HCEC 1CT (cell line): ENCODE data around the gene PLCL1.
"Not testable (repeated sequence)": the region's sequence is repeated elsewhere in the genome, so short reads cannot be mapped to it uniquely, and the experiment has no call there.

Experiments
- DNase-seq: peaks from one replicate; pipeline ENCODE4 v3.0.0-alpha.2; 2017

The PLCL1 gene

DNA sequence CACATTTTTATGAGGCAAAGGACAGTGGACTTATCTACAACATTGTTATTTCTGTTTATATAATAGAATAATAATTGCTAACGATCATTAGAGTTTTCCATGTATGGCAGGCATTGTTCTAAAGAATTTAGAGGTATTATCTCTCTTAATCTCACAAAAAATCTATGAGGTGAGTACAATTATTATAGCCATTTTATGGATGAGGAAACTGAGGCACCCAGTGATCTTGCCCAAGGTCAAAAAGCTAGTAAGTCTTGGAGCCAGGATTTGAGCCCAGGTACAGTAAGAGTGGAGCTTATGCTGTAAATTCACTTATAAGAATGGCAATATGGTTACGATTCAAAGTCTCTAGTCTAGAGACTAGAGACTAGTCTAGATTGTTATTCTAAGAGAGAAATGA, 331.7 kb downstream of the PLCL1 start:
- DNase-seq, result no peak

DNA sequence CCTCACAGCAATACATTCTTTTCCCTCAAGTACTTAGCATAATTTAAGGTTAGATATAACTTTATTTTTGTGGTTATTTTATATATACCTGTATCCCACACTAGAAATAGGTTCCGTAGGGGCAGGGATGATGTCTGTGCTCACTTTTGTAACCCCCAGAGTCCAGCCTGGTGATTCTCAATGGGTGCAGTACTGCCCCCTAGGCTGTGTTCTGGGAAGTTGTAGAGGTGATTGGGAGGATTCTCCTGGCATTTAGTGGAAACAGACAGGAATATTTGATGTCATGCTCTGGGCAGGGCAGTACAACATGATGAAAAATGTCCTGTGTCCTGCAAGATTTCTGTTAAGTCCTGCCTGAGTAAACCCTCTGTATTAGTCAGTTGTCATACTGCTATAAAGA, 333.3 kb downstream of the PLCL1 start:
- no peak for DNase-seq

DNA sequence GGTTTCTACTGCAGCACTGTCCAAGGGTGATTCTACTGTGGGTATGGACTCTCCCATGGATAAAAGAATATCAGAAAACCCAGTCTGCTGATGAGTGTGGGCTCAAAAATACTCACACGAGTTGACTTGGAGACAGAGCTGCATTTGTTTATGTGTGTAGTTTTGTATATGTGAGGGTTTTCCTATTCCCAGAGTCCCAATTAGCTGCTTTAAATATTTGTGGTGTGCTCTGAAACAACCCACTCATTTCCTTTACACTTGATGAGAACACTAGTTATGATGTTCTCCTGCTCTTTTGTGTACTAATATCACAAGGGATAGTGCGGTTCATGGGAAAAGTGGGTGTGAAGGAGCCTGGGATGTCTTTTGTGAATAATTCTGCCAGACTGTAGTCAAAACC, 337.3 kb downstream of the PLCL1 start:
- DNase-seq, result no peak

DNA sequence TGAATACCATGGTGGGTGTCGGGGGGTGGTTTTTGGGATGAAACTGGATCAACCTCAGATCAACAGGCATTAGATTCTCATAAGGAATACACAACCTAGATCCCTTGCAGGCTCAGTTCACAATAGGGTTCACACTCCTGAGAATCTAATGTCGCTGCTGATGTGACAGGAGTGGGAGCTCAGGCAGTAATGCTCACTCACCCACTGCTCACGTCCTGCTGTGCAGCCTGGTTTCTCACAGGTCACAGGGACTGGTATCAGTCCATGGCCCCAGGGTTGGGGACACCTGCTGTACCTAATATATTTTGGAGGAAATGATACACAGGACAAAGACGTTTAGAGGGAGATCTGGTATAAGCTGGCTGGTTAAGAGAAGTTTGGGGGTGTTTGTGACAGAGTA, 338.8 kb downstream of the PLCL1 start:
- no peak for DNase-seq

DNA sequence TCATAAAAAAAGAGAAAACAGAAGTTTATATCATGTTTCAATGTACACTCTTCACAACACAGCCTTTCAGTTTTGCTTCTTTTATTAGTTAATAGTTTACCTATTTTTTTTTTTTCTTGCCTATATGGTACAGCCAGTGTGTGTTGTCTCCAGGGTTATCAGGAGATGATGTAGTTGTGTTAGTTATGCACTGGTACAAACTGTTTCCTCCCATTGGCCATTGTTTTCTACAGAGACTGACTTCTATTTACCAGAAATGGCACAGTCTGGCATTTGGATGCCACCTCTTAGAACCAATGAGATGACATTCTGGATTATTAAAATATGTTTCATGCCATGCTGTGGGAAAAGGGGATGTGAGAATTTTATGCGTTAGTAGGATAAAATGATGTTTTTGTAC, 339.4 kb downstream of the PLCL1 start:
- DNase-seq, result no peak

DNA sequence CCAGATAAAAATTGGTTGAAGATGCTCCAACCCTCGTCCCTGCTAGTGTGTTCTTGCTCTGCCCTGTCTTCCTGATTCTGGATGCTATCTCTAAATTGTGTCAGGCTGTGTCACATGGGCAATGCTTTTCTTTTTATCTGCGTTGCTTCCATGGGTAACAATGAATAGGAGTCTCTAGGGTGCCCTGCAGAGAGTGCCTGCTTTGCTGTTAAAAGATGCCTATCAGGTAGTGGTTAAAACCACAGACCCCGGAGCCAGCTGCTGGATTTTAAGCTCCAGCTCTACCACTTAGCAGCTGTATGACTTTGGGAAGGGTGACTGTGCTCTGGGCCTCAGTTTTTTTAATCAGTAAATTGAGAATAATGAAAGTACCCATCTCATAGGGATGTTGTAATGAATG, 340.3 kb downstream of the PLCL1 start:
- DNase-seq, result no peak

DNA sequence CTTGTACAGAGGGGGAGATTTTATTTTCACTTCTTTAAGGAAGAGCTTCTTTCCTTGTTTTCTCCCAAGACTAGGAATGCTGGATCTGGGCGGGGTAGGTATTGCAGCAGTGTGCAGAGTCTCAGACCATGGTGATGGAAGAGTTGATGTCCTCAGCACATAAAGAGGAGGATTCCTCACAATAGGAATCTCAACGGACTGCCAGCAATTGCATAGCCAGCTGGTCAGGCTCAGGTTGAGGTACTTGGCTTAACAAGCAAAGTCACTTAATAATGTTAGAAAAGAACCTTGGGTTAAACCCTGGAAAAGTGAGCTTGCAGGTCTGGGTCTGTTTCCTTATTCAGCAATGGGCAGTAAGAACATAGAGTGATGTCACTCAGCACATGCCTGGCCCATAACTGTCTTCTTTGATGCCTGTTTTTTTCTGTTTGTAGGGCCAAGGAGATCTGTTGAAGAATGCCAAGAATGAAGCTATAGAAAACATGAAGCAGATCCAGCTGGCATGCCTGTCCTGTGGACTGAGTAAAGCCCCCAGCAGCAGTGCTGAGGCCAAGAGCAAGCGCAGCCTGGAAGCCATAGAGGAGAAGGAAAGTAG, 342.1 kb downstream of the PLCL1 start:
- no peak for DNase-seq

DNA sequence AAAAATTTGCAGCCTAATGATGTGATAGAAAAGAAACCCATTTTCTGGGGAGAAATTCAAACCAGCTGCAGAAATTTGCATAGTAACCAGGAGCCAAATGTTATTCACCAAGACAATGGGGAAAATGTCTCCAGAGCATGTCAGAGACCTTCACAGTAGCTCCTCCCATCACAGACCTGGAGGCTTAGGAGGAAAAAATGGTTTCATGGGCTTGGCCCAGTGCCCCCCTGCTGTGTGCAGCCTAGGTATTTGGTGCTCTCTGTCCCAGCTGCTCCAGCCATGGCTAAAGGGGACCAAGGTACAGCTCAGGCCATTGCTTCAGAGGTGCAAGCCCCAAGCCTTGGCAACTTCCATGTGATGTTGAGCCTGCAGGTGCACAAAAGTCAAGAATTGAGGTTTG, 352.9 kb downstream of the PLCL1 start:
- DNase-seq, result no peak

DNA sequence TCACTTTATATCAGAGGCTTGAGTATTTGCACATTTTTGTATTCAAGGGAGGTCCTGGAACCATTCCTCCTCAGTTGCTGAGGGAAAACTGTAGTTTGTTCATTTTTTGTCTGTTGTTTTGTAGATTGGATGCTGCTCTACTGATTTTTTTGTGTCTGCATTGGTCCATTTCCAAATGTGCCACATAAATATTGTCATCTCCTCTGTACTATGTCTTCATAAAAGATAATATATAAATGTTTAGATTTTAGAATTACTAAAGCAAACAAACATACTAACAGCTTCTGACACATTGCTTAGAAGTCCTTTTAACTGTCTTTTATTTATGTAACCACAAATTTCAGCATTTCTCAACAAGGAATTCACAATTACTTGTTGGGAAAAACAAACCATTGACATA, 356.8 kb downstream of the PLCL1 start:
- DNase-seq, result no peak

DNA sequence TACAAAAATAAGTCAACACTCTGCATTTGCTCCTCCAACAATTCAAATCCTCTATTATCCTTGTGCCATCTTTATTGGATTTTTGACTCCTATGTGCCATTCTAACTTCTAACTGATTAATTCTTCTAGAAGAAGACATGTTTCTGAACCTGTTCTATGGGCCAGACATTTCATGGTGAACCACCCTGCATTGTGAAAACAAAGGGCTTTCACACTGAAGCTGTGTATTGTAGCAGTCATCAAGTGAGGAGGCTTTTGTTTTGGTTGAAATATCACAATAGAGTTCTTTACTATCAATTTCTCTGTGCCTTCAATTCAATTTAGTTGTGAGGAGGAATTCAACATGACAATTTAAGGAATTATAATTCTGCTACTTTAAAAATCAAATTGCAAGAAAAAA, 357.9 kb downstream of the PLCL1 start:
- no peak for DNase-seq

DNA sequence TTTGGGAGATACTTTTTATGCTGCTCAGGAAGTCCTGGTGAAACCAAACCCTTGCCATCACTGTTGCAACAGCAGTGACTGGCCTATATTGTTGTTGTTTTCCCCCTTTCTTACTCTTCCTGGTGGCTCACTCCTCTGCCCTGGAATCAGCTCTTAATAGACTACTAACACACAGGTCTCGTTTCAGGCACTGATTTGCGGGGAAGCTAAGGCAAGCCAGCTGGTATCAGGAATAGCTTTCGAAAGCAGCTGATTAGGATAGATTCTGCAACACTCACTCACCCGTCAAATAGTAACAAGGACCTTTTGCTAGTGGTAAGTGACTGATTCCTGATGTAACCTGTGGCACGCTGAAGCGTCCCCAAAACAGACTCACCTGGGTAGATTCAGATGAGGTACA, 360.4 kb downstream of the PLCL1 start:
- DNase-seq, result no peak

DNA sequence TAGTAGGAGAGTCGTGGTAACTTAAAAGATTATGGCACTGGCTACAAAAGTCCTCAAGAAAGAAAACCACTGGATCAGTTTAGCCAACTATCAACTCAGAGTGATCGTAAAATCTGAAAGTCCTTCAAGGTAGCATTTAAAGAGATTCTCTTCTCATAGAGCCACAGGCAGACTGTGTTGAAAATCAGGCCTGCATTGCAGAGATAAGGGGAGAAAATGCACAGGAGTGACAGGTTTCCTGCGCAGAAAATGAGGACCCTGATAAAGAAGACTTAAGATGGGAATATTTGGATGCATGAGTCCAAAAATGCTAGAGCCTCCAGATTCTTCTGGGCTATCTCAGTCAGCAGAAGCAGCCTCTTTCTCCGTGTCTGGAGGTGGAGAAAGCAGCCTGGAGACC, 360.9 kb downstream of the PLCL1 start:
- no peak for DNase-seq

DNA sequence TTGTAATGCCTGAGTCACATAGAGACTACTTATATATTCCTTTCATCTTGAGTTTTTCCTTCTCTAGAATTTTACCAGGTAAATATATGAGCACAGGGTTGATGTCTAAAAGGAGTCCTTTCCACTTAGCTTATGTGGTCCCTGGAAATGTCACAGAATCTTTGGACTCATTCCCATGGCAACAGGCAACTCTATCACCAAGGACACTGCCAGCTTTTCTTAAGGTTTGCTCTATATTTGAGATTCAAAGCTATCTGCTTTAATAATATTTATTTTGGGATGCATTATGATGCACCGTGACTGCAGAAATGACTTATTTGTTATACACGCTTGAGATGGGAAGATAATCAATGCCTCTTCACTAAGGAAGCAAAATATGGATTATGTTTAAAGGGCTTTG, 363.0 kb downstream of the PLCL1 start:
- no peak for DNase-seq

DNA sequence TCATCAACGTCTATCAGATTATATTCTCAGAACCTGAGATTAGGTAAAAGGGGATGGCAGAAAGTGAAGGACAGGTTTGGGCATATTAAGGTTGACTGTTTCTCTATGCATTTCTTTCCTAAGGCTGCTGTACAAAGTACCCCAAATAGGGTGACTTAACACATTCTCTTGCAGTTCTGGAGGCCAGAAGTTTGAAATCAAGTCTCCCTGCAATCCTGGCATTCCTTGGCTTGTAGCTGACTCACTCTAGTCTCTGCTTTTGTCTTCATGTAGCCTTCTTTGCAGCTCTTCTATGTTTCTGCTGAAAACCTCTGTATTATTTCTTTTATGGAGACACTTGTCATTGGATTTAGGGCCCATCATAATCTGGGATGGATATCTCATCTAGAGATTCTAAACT, 364.3 kb downstream of the PLCL1 start:
- no peak for DNase-seq

DNA sequence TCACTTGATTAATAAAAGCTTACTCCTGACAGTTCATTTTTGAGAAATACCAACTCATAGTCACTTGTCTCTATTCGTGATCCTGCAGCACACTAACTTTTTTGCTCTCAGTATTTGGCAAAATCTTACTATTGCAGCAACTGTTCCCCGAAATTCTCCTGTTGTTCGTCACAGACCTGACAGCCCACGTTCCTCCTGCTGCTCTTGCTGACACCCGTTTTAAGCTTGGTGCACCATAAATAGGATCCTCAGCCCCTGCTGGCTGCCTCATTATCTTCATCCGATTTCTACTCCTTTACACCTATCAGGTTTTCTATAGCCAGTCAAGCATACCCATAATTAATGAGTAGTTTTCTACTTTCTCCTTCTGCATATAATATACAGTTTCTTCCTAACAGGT, 368.8 kb downstream of the PLCL1 start:
- DNase-seq, result no peak

DNA sequence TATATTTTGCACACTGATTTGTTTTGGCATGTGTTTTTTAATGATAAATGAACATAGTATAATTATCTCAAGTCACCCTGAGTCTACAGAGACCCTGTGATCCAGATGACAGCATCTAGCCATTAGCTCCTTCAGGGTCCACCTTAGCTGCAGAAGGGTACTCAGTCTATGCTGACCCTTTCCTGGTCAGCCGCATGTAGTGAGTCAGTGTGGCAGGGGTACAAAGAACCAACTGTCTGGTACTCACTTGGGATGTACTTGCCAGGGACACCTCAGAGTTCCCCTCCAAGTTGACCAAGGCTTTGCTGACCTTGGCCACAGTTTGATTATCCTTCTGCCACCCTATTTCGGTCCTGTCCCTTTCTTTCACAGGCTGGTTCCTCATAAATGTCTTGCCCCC, 369.5 kb downstream of the PLCL1 start:
- DNase-seq, result no peak

DNA sequence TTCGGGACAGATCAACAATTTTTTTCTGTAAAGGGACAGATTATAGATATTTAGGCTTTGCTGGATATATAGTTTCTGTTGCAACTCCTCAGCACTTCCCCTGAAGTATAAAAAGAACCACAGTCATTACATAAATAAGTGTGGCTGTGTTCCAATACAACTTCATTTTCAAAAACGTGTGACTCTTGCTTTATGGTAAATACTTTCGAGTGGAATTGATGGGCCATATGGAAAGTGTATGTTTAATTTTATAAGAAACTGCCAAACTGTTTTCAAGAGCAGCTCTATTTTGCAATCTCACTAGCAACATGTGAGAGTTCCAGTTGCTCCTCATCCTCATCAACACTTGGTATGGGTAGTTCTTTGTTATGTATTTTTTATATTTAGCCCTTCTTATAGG, 370.9 kb downstream of the PLCL1 start:
- DNase-seq, result no peak

DNA sequence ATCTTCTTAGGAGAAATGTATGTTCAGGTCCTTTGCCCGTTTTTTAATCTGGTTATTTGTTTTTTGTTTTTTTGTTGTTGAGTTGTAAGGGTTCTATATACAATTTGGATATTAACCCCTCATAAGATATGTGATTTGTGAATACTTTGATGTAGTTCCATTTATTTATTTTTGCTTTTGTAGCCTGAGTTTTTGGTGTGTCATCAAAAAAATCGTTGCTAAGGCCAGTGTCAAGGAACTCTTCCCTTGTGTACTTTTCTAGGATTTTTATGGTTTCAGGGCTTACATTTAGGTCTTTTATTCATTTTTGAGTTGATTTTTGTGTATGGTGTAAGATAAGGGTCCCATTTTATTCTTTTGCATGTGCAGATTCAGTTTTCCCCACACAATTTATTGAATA, 372.6 kb downstream of the PLCL1 start:
- DNase-seq, result no peak

DNA sequence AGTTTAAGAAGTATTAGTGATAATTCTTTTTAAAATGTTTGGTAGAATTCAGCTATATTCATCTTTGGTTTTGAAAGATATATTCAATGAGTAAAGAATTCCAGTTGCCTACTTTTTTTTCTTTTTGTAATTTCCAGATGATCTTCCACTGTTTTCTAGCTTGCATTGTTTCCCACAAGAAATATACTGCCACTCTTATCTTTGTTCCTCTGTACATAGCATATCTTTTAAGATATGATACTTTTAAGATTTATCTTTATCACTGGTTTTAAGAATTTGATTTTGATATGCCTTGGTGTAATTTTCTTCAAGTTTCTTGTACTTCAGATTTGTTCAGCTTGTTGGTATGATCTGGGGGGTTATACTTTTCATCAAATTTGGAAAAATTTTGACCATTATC, 374.4 kb downstream of the PLCL1 start:
- DNase-seq, result no peak

DNA sequence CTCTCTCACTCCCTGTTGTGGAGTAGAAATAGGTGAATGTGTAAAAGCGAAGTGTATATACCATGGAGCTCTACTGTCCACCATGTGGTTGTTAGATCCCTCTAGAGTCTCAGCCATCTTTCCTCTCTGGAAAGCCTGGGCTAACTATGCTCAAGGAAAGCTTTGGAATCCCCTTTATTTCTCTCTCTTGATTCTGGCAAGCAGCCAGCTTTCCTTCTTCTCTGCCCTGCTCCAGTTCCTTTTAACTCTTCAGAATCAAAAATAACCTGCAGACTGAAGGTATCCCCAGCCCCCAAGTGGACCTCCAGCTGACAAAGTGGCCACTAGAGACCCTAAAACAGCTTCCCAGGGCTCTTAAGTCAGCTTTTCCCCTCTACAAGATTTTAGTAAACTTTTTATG, 381.9 kb downstream of the PLCL1 start:
- DNase-seq, result no peak

DNA sequence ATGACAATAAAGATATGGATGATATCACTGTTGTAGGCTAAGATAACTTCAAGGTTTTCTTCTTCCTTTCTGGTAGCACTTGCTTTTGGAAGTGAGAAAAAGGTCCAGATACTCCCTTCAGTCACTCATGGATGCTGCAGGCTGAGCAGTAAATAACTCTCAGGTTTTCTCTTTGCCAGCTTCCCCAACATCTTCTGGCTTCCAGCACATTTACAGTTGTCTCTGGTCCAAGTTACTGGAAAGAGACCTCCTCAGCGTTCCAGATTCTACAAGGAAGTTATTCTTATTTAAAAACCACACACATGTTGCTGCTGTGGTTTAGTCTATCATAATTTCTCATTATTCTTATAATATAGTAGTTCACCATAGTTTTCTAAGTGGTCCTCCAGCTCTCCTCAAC, 383.4 kb downstream of the PLCL1 start:
- DNase-seq, result no peak

DNA sequence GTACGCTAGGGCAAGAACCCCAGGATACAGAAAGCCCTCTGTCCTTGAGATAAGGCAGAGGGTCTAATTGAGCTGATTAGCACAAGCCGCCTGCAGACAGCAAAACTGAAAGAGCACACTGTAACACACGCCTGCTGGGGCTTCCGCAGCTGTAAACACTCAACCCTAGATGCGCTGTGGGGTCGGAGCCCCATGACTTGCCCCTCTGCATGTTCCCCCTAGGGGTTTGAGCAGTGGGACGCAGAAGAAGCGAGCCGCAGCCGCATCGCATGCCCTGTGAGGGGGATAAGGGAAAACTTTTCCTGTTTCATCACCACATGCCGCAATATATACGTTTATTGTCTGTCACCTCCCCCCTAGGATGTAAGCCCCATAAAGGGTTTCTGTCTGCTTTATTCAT, 384.6 kb downstream of the PLCL1 start:
- no peak for DNase-seq

DNA sequence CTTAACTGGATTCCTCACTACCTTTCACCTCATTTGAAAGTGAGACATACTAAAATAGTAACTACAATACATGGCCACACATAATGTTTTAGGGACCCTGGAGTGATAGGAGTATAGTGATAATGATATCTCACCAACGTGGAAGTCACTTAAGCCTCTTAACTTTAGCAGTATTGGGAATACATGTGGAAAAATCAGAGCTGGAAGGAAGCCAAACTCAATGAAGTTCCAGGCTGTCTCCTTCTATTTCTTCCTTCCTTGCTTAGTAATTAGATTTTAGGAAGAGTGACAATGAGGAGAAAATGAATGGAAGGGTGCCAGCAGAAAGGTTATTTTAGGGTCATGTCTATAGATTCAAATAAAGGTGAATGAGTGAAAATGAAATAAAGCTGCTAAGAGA, 387.3 kb downstream of the PLCL1 start:
- DNase-seq, result no peak

DNA sequence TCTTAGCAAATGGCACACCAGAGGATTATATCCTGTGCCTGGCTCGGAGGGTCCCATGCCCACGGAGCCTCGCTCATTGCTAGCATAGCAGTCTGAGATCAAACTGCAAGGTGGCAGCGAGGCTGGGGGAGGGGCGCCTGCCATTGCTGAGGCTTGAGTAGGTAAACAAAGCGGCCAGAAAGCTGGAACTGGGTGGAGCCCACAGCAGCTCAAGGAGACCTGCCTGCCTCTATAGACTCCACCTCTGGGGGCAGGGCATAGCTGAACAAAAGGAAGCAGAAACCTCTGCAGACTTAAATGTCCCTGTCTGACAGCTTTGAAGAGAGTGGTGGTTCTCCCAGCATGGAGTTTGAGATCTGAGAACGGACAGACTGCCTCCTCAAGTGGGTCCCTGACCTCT, 392.2 kb downstream of the PLCL1 start:
- DNase-seq, result not testable (repeated sequence)
